MCF 10A (cell line): ENCODE data around the gene SLC9A1. TPM values are rescaled to one million over a fixed set of nuclear protein-coding genes. Genes with fewer than 3 reads are reported as not detected.

ENCODE experiments used
- BruUV-seq: library from RNA; stranded (reverse); fragments of 400-500 nt; replicated peaks from 2 replicates; lab custom pipeline; 2021; lab: Mats Ljungman, UMichigan
- CTCF ChIA-PET: fragments of 300-600 bp; sonication (Branson Sonifier 250); formaldehyde crosslinking; extraction: SDS; loops from one replicate; lab custom pipeline; 2021; ENCODE audit warnings: antibody characterized with exemption, inconsistent platforms; lab: Yijun Ruan, JAX
- POLR2A ChIA-PET: fragments of 300-600, 350-650 bp; sonication (Branson Sonifier 250); formaldehyde crosslinking; extraction: SDS; loops from one replicate; lab custom pipeline; 2020; ENCODE audit warnings: antibody characterized with exemption, inconsistent platforms; lab: Yijun Ruan, JAX
- DNase-seq: peaks from one replicate; pipeline ENCODE4 v3.0.0-alpha.2; 2018; ENCODE audit not compliant: unreplicated experiment
- H3K27ac Mint-ChIP-seq: one replicate; pipeline ENCODE4 v1.8.0; 2022; ENCODE audit warnings: mild to moderate bottlenecking, low read depth, mixed read lengths; ENCODE audit not compliant: unreplicated experiment
- H3K27me3 Mint-ChIP-seq: one replicate; pipeline ENCODE4 v1.8.0; 2022; ENCODE audit warnings: mixed read lengths; ENCODE audit not compliant: insufficient read depth, unreplicated experiment
- H3K36me3 Mint-ChIP-seq: one replicate; pipeline ENCODE4 v1.8.0; 2022; ENCODE audit warnings: mild to moderate bottlenecking, moderate library complexity, mixed read lengths; ENCODE audit not compliant: insufficient read depth, unreplicated experiment
- H3K4me1 Mint-ChIP-seq: one replicate; pipeline ENCODE4 v1.8.0; 2022; ENCODE audit warnings: mixed read lengths; ENCODE audit not compliant: insufficient read depth, unreplicated experiment
- H3K4me3 Mint-ChIP-seq: one replicate; pipeline ENCODE4 v1.8.0; 2022; ENCODE audit warnings: mild to moderate bottlenecking, moderate library complexity, mixed read lengths; ENCODE audit not compliant: unreplicated experiment
- H3K9me3 Mint-ChIP-seq: one replicate; pipeline ENCODE4 v1.8.0; 2022; ENCODE audit warnings: mixed read lengths; ENCODE audit not compliant: unreplicated experiment
- intact Hi-C: fragments of 100-400 bp; cut with micrococcal nuclease; formaldehyde crosslinking; loops from 2 replicates; pipeline ENCODE4 v1.14.1; 2022
- total RNA-seq: library from RNA; stranded (reverse); gene quantifications from 2 replicates; pipeline ENCODE4 v1.2.3, GENCODE V29; 2022
- TF ChIP-seq, protein P1 (sequence below): fragments of 200-600 bp; IDR thresholded peaks from one replicate; pipeline ENCODE4 v1.8.0; 2022; ENCODE audit warnings: antibody characterized with exemption, mild to moderate bottlenecking; ENCODE audit not compliant: unreplicated experiment

SLC9A1 gene
- total RNA-seq, 1 experiment from 2014 or later: 88.8 TPM

DNA sequence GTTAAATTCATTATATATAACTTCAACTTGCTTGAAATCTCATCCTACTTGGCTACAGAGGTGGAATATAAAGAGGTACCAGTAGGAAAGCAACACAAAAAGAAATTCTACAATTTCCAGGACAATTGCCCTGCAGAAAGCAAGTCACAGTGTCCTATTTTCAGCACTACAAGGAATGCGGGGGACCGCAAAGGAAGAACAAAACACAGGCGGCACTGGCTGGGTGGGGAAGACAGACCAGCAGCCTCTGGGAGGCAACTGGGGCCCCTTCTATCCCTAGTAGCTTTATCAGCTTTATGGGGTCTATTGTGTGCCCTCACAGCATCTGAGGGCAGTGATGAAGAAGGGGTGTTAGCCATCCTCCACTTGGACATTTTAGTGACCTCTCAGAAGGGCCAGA is 30.5 kb downstream of the SLC9A1 start:
- ChIA-PET POLR2A (interaction anchor here (0.6 to 1.5 kb wide), 3 partner anchors 12 to 78 kb away, joined by 3 to 4 read pairs (median 3); no protein-coding TSS in a partner anchor), CTCF (interaction anchor here (0.8 to 3.3 kb wide), 3 partner anchors 9 to 22 kb away, joined by 4 to 17 read pairs (median 5); no protein-coding TSS in a partner anchor)
- DNase-seq: no peak
- Mint-ChIP-seq H3K27me3 (no peaks in the 10 kb centered on the region), H3K27ac (no peak overlapping the region), H3K36me3 (peaks cover 24% of the 10 kb centered on the region), H3K4me1 (peaks cover 27% of the 10 kb centered on the region), H3K4me3 (no peak overlapping the region), H3K9me3 (no peaks in the 10 kb centered on the region)
- no TSS peak for BruUV-seq
- intact Hi-C loops: no loop called here
- TF ChIP-seq, protein P1, sequence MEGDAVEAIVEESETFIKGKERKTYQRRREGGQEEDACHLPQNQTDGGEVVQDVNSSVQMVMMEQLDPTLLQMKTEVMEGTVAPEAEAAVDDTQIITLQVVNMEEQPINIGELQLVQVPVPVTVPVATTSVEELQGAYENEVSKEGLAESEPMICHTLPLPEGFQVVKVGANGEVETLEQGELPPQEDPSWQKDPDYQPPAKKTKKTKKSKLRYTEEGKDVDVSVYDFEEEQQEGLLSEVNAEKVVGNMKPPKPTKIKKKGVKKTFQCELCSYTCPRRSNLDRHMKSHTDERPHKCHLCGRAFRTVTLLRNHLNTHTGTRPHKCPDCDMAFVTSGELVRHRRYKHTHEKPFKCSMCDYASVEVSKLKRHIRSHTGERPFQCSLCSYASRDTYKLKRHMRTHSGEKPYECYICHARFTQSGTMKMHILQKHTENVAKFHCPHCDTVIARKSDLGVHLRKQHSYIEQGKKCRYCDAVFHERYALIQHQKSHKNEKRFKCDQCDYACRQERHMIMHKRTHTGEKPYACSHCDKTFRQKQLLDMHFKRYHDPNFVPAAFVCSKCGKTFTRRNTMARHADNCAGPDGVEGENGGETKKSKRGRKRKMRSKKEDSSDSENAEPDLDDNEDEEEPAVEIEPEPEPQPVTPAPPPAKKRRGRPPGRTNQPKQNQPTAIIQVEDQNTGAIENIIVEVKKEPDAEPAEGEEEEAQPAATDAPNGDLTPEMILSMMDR: no peak

DNA sequence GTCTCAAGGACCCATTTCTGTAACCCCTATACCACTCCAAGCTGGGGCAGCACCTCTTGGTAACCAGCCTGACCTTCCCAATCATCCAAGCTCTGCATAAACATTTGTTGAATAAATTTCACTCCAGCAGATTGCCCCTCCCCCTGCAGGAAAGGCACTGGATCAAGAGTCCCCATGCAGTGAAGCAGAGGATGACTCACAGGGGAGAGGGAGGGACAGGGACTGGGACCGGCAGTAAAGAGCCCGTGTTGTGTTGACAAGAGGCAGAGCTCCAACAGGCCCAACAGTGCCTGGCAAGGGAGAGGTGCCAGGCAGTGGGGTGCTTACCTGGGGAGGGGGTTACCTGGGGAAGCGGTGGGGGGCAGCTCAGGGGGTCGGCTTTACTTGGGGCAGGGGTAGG is 32.3 kb downstream of the SLC9A1 start:
- no peaks in the 10 kb centered on the region for H3K9me3 Mint-ChIP-seq
- intact Hi-C loops: no loop called here
- no TSS peak for BruUV-seq
- H3K27me3 Mint-ChIP-seq: no peaks in the 10 kb centered on the region
- H3K4me1 Mint-ChIP-seq: peaks cover 39% of the 10 kb centered on the region
- peak; percentile 80 for DNase-seq
- H3K36me3 Mint-ChIP-seq: peaks cover 17% of the 10 kb centered on the region
- H3K27ac Mint-ChIP-seq: peak overlapping the region; percentile 84
- TF ChIP-seq, protein P1: no peak
- ChIA-PET POLR2A (interaction anchor here (0.6 to 1.6 kb wide), 4 partner anchors 10 to 148 kb away, joined by 3 to 7 read pairs (median 4); partner anchors contain the start of gene SLC9A1), CTCF (interaction anchor here (0.6 to 3.3 kb wide), 4 partner anchors 10 to 267 kb away, joined by 3 to 17 read pairs (median 3); no protein-coding TSS in a partner anchor)
- no peak overlapping the region for H3K4me3 Mint-ChIP-seq

DNA sequence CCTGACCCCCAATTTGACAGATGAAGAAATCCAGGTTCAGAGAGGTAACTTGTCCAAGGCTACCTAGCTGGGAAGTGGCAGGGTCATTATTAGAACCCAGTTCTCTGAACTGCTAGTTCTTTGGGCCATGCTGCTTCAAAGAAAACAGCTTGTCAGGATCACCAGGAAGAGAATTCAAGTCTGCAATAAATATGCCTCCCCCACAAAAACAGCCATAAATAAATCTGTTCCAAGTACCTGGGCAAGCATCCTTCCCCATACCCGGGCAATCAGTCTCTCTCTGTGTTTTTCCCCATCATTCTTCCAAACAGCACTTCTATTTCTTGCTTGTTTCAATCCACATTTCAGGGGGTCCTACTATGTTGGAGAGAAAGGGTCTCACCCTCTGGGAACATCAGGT is 34.1 kb downstream of the SLC9A1 start:
- no peaks in the 10 kb centered on the region for H3K27me3 Mint-ChIP-seq
- no peaks in the 10 kb centered on the region for H3K9me3 Mint-ChIP-seq
- H3K36me3 Mint-ChIP-seq: peaks cover 7% of the 10 kb centered on the region
- H3K4me1 Mint-ChIP-seq: peaks cover 46% of the 10 kb centered on the region
- no TSS peak for BruUV-seq
- H3K27ac Mint-ChIP-seq: no peak overlapping the region
- DNase-seq: no peak
- intact Hi-C loops: no loop called here
- CTCF ChIA-PET: interaction anchor here (0.6 to 1.0 kb wide), 3 partner anchors 9 to 139 kb away, joined by 3 to 4 read pairs (median 4); no protein-coding TSS in a partner anchor
- H3K4me3 Mint-ChIP-seq: no peak overlapping the region
- TF ChIP-seq, protein P1: no peak
- POLR2A ChIA-PET: interaction anchor here (0.6 to 1.4 kb wide), 4 partner anchors 9 to 194 kb away, joined by 3 to 5 read pairs (median 4); no protein-coding TSS in a partner anchor

DNA sequence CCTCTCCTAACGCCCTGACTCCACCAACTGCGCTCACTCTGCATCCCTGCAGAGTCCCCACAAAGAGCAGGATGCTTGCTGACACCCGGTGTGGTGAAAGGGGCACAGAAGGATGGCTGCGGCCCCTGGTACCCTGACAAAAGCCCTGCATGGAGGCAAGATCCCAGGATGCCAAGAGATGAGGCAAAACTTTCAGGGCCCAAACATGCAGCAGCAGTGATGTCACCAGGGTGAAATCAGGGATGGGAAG is 36.6 kb downstream of the SLC9A1 start:
- TF ChIP-seq, protein P1: no peak
- no peak overlapping the region for H3K27ac Mint-ChIP-seq
- DNase-seq: no peak
- intact Hi-C loops: no loop called here
- POLR2A ChIA-PET: interaction anchor here (1.7 to 1.8 kb wide), 2 partner anchors 28 to 36 kb away, joined by 5 to 7 read pairs; partner anchors contain the start of gene SLC9A1
- BruUV-seq: no TSS peak
- no peaks in the 10 kb centered on the region for H3K27me3 Mint-ChIP-seq
- H3K4me3 Mint-ChIP-seq: no peak overlapping the region
- CTCF ChIA-PET: interaction anchor here (0.9 kb wide), 1 partner anchor 8 kb away, joined by 5 read pairs; no protein-coding TSS in a partner anchor
- H3K36me3 Mint-ChIP-seq: no peaks in the 10 kb centered on the region
- no peaks in the 10 kb centered on the region for H3K9me3 Mint-ChIP-seq
- peaks cover 42% of the 10 kb centered on the region for H3K4me1 Mint-ChIP-seq
